DND-41 (cell line): Measurements from ENCODE around the gene NME4.

ENCODE experiments used
- EZH2 ChIP-seq: IDR thresholded peaks from 3 replicates; pipeline ENCODE4 v1.6.1; 2012; ENCODE audit warnings: borderline replicate concordance, low read depth, mild to moderate bottlenecking, moderate library complexity, low read length, inconsistent platforms; ENCODE audit not compliant: severe bottlenecking
- TF ChIP-seq, protein P1 (sequence below): IDR thresholded peaks from 2 replicates; pipeline ENCODE4 v1.5.1; 2012; ENCODE audit warnings: borderline replicate concordance, low read length, moderate library complexity, mild to moderate bottlenecking; ENCODE audit not compliant: poor library complexity, severe bottlenecking; ENCODE audit errors: extremely low read depth

- TF ChIP-seq EZH2: no peak
- TF ChIP-seq, protein P1, sequence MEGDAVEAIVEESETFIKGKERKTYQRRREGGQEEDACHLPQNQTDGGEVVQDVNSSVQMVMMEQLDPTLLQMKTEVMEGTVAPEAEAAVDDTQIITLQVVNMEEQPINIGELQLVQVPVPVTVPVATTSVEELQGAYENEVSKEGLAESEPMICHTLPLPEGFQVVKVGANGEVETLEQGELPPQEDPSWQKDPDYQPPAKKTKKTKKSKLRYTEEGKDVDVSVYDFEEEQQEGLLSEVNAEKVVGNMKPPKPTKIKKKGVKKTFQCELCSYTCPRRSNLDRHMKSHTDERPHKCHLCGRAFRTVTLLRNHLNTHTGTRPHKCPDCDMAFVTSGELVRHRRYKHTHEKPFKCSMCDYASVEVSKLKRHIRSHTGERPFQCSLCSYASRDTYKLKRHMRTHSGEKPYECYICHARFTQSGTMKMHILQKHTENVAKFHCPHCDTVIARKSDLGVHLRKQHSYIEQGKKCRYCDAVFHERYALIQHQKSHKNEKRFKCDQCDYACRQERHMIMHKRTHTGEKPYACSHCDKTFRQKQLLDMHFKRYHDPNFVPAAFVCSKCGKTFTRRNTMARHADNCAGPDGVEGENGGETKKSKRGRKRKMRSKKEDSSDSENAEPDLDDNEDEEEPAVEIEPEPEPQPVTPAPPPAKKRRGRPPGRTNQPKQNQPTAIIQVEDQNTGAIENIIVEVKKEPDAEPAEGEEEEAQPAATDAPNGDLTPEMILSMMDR: no peak
Measured at GRCh38 chr16:427250-427649, 30.3 kb downstream of the NME4 start.
